ENCODE measurements around the gene CSNK1A1. TPM values are rescaled to one million over a fixed set of nuclear protein-coding genes. Genes with fewer than 3 reads are reported as not detected.

CSNK1A1 gene
- polyA plus RNA-seq, 3 donors = 75.7 to 131 (median 103) TPM

DNA sequence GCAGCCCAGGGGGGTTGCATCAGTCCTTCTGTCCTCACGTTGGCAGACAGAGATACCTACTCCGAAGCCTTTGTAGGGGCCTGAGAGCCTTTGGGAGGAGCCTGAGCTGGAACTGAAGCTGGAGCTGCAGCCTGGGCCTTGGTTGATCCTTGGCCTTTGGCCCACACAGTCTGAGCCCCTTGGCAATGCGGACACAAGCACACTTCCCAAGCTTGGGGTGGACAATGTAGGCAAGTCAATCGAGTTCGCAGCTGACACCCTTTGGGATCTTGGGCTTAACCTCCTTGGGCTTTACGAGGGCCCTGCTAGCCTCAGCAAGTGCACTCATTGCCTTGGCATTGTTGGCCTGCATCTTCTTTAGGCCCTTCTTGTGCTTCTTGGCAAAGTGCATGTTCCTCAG, 5.9 kb downstream of the CSNK1A1 start:
- intact Hi-C loops (cut with micrococcal nuclease) = no loop called here
- Histone ChIP-seq H3K9ac (ENCODE audit: insufficient read depth, low read length, poor library complexity, severe bottlenecking) (no peak overlapping the region), H4K20me1 (ENCODE audit: insufficient read depth, low read length) (peaks cover 95% of the 10 kb centered on the region), H3K4me1 (ENCODE audit: control insufficient read depth in 1 of 2, insufficient read depth in 2 of 2, low read length in 2 of 2) (peaks cover 28 to 37% of the 10 kb centered on the region in 2 donors), H3K79me2 (ENCODE audit: insufficient read depth, low read length) (peaks cover 99% of the 10 kb centered on the region), H3K36me3 (replicated peaks in 1 of 2; ENCODE audit: control insufficient read depth in 1 of 2, insufficient read depth in 2 of 2, low read length in 2 of 2) (peaks cover 46 to 75% of the 10 kb centered on the region in 2 donors), H3K4me3 (replicated peaks in 1 of 3; ENCODE audit: low read depth in 2 of 3, low read length in 3 of 3) (no peak overlapping the region), H3K27me3 (ENCODE audit: control insufficient read depth in 2 of 2, insufficient read depth in 2 of 2, low read length in 2 of 2) (no peaks in the 10 kb centered on the region), H2AFZ (ENCODE audit: insufficient read depth, low read depth, low read length, poor library complexity, severe bottlenecking) (no peak overlapping the region), H3K9me3 (replicated peaks in 1 of 2; ENCODE audit: control insufficient read depth in 1 of 2, insufficient read depth in 1 of 2, low read length in 2 of 2) (no peaks in the 10 kb centered on the region), H3K4me2 (replicated peaks; ENCODE audit: extremely low read depth, low read length, poor library complexity, severe bottlenecking) (no peak overlapping the region), H3K27ac (ENCODE audit: low read depth in 1 of 2, low read length in 2 of 2) (peak overlapping the region in 1 of 2 donors; percentile 3)
- peaks cover 0 to 2% (median 0%) of the 10 kb centered on the region in 3 donors for H3K27me3 Mint-ChIP-seq (ENCODE audit: low read depth in 3 of 3)
- H3K36me3 Mint-ChIP-seq = peaks cover 51 to 74% of the 10 kb centered on the region in 2 donors
- peak overlapping the region in 6 of 7 donors; percentile 30 to 76 (median 62) for H3K27ac Mint-ChIP-seq
- peaks cover 0 to 5% (median 0%) of the 10 kb centered on the region in 7 donors for H3K9me3 Mint-ChIP-seq
- TF ChIP-seq, protein P1, sequence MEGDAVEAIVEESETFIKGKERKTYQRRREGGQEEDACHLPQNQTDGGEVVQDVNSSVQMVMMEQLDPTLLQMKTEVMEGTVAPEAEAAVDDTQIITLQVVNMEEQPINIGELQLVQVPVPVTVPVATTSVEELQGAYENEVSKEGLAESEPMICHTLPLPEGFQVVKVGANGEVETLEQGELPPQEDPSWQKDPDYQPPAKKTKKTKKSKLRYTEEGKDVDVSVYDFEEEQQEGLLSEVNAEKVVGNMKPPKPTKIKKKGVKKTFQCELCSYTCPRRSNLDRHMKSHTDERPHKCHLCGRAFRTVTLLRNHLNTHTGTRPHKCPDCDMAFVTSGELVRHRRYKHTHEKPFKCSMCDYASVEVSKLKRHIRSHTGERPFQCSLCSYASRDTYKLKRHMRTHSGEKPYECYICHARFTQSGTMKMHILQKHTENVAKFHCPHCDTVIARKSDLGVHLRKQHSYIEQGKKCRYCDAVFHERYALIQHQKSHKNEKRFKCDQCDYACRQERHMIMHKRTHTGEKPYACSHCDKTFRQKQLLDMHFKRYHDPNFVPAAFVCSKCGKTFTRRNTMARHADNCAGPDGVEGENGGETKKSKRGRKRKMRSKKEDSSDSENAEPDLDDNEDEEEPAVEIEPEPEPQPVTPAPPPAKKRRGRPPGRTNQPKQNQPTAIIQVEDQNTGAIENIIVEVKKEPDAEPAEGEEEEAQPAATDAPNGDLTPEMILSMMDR (IDR thresholded peaks at IDR 0.05) = no peak
- no peak for DNase-seq
- peaks cover 31% of the 10 kb centered on the region for H3K4me1 Mint-ChIP-seq
- no peak overlapping the region for H3K4me3 Mint-ChIP-seq
- WGBS (ENCODE audit: insufficient coverage) = 95% methylated on average over 6 of the region's 6 CpGs

DNA sequence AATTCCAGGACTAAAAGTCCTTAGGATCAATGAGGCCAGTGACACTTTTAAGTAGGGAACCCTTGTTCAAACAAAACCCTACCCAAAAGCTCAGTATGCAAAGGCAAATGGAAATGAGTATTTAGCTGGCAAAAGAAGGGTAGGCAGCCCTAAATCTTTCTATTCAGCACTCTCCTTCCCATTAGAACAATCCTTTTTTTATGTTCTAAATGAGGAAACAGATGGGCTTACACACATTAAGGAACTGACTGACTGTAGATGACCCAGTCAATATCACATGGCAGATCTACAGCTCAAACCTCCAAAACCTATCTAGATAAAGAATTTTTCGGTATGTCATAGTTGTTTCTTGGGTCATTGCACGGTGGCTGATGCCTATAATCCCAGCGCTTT, 7.2 kb downstream of the CSNK1A1 start:
- intact Hi-C loops (cut with micrococcal nuclease) = no loop called here
- Histone ChIP-seq H3K27me3 (ENCODE audit: control insufficient read depth in 2 of 2, insufficient read depth in 2 of 2, low read length in 2 of 2) (no peaks in the 10 kb centered on the region), H4K20me1 (ENCODE audit: insufficient read depth, low read length) (peaks cover 97% of the 10 kb centered on the region), H3K4me3 (replicated peaks in 1 of 3; ENCODE audit: low read depth in 2 of 3, low read length in 3 of 3) (no peak overlapping the region), H3K9me3 (replicated peaks in 1 of 2; ENCODE audit: control insufficient read depth in 1 of 2, insufficient read depth in 1 of 2, low read length in 2 of 2) (no peaks in the 10 kb centered on the region), H2AFZ (ENCODE audit: insufficient read depth, low read depth, low read length, poor library complexity, severe bottlenecking) (no peak overlapping the region), H3K4me1 (ENCODE audit: control insufficient read depth in 1 of 2, insufficient read depth in 2 of 2, low read length in 2 of 2) (peaks cover 22 to 27% of the 10 kb centered on the region in 2 donors), H3K4me2 (replicated peaks; ENCODE audit: extremely low read depth, low read length, poor library complexity, severe bottlenecking) (no peak overlapping the region), H3K27ac (ENCODE audit: low read depth in 1 of 2, low read length in 2 of 2) (no peak overlapping the region), H3K9ac (ENCODE audit: insufficient read depth, low read length, poor library complexity, severe bottlenecking) (no peak overlapping the region), H3K79me2 (ENCODE audit: insufficient read depth, low read length) (peaks cover 99% of the 10 kb centered on the region), H3K36me3 (replicated peaks in 1 of 2; ENCODE audit: control insufficient read depth in 1 of 2, insufficient read depth in 2 of 2, low read length in 2 of 2) (peaks cover 53 to 84% of the 10 kb centered on the region in 2 donors)
- Mint-ChIP-seq H3K9me3 (no peaks in the 10 kb centered on the region), H3K36me3 (peaks cover 48 to 74% of the 10 kb centered on the region in 2 donors), H3K27ac (peak overlapping the region in 3 of 7 donors; percentile 35 to 81 (median 43)), H3K4me3 (no peak overlapping the region), H3K4me1 (peaks cover 30% of the 10 kb centered on the region), H3K27me3 (ENCODE audit: low read depth in 3 of 3) (peaks cover 0 to 2% (median 0%) of the 10 kb centered on the region in 3 donors)
- TF ChIP-seq, protein P1 (IDR thresholded peaks at IDR 0.05) = no peak
- DNase-seq = peak; percentile 22 to 56 (median 38)
- no CpG with 5 or more reads among the region's 3 CpGs for WGBS (ENCODE audit: insufficient coverage)
